PC-9 (cell line): ENCODE data around the gene KCNS1. TPM values are rescaled to one million over a fixed set of nuclear protein-coding genes. Genes with fewer than 3 reads are reported as not detected.

Experiments used
- BruUV-seq: library from RNA; stranded (reverse); fragments of 400-500 nt; replicated peaks from 2 replicates; lab custom pipeline; 2021; lab: Mats Ljungman, UMichigan
- CTCF ChIA-PET: fragments of 300-600 bp; sonication (Branson Sonifier 250); formaldehyde crosslinking; loops from one replicate; lab custom pipeline; 2022; ENCODE audit warnings: antibody characterized with exemption; lab: Charles Lee
- POLR2A ChIA-PET: fragments of 300-600 bp; sonication (Branson Sonifier 250); formaldehyde crosslinking; loops from one replicate; lab custom pipeline; 2022; ENCODE audit warnings: antibody characterized with exemption; ENCODE audit not compliant: unreplicated experiment; lab: Charles Lee
- DNase-seq, 2 experiments: peaks; one replicate each; pipeline versions ENCODE4 v3.0.0 to v3.0.0-alpha.2; 2015 to 2022; ENCODE audit warnings: mixed read lengths in 1 of 2
- H2AFZ ChIP-seq: fragments of 200-600 bp; sonication (generic); 2 replicates; pipeline ENCODE4 v1.8.1; 2017; ENCODE audit warnings: antibody characterized with exemption
- H3F3A ChIP-seq: fragments of 200-600 bp; sonication (generic); 2 replicates; pipeline ENCODE4 v1.8.1; 2017; ENCODE audit warnings: antibody characterized with exemption, mild to moderate bottlenecking, low read depth; ENCODE audit not compliant: insufficient read depth
- H3K27ac ChIP-seq: fragments of 200-600 bp; sonication (generic); 2 replicates; pipeline ENCODE4 v1.6.1; 2016; ENCODE audit warnings: mixed run types
- H3K27me3 ChIP-seq: fragments of 200-600 bp; sonication (generic); 2 replicates; pipeline ENCODE4 v1.6.1; 2016; ENCODE audit warnings: low read depth, mixed run types; ENCODE audit not compliant: insufficient read depth
- H3K36me3 ChIP-seq: fragments of 200-600 bp; sonication (generic); 2 replicates; pipeline ENCODE4 v1.6.1; 2016; ENCODE audit warnings: low read depth, mixed run types
- H3K4me1 ChIP-seq: fragments of 200-600 bp; sonication (generic); replicated peaks from 2 replicates; pipeline ENCODE4 v1.6.1; 2016; ENCODE audit warnings: mixed run types; ENCODE audit not compliant: insufficient read depth
- H3K4me2 ChIP-seq: fragments of 200-600 bp; sonication (generic); 2 replicates; pipeline ENCODE4 v1.6.1; 2017; ENCODE audit warnings: mixed run types
- H3K4me3 ChIP-seq: fragments of 200-600 bp; sonication (generic); 2 replicates; pipeline ENCODE4 v1.6.1; 2016; ENCODE audit warnings: mixed run types
- H3K79me2 ChIP-seq: fragments of 200-600 bp; sonication (generic); 2 replicates; pipeline ENCODE4 v1.6.1; 2017; ENCODE audit warnings: low read depth, mixed run types
- H3K9me2 ChIP-seq: fragments of 200-600 bp; sonication (generic); 2 replicates; pipeline ENCODE4 v1.8.1; 2017; ENCODE audit warnings: mild to moderate bottlenecking; ENCODE audit not compliant: insufficient read depth
- H3K9me3 ChIP-seq: fragments of 200-600 bp; sonication (generic); 2 replicates; pipeline ENCODE4 v1.8.1; 2016; ENCODE audit warnings: low read depth; ENCODE audit not compliant: insufficient read depth
- H4K20me1 ChIP-seq: fragments of 200-600 bp; sonication (generic); 2 replicates; pipeline ENCODE4 v1.8.1; 2017; ENCODE audit not compliant: insufficient read depth
- EZH2 ChIP-seq: fragments of 200-600 bp; sonication (generic); IDR thresholded peaks from 2 replicates; pipeline ENCODE4 v1.8.0; 2017; ENCODE audit warnings: antibody characterized with exemption, low read depth
- intact Hi-C: fragments of 100-400 bp; cut with micrococcal nuclease; formaldehyde crosslinking; loops from one replicate; pipeline ENCODE4 v1.10.0; 2022; ENCODE audit not compliant: unreplicated experiment
- total RNA-seq: library from RNA; stranded (reverse); gene quantifications from 2 replicates; pipeline ENCODE4 v1.2.3, GENCODE V29; 2021
- TF ChIP-seq, protein P1 (sequence below): fragments of 200-600 bp; sonication (generic); conservative IDR thresholded peaks from 2 replicates; pipeline ENCODE4 v1.6.1; 2017; ENCODE audit warnings: mixed run types, antibody characterized with exemption, mild to moderate bottlenecking, moderate library complexity

Gene KCNS1
- total RNA-seq, 1 experiment from 2014 or later = 0.15 TPM

GRCh38 chr20:45059022-45059728, 41.8 kb downstream of the KCNS1 start:
- H3K27ac ChIP-seq = 0 out of 2 replicates have a peak overlapping the region, but pooled peaks have one; percentile 7

DNA sequence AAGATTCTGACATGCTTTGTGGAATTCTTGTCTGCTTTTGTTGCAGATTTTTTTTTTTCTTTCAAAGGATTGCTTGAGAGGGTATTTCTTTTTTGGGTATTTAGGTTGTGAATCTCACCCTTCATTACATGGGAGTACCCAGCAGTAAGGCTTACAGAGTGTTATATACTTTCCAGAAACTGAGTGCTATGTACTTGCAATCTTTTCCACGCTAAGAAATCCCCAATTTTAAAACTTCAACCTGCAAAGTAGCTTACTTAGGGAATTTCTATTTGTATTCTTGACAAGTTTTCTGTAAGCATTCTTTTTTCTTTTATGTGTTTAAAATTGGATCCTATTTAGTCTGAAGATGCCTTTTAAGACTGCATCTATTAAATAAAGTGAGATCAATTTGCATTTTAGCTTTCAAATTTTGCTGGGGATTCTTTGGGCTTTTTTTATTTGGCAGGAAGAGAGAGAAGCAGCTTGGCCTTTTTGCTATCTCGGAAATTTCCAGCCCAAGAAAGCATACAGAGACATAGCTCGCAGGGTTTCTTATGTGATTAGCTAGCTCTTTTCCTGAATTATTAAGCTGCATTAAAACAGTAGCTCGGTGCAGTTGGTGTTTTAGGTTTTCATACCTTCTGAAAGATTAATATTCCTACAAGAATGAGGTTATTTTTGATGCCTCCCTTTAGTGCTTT, 42.6 kb downstream of the KCNS1 start:
- Histone ChIP-seq H3K36me3 (peaks cover 13% of the 10 kb centered on the region; the same call in 1 of the 2 replicates), H3F3A (peaks cover 24% of the 10 kb centered on the region), H3K27ac (no peak overlapping the region), H3K4me2 (no peak overlapping the region), H3K4me3 (no peak overlapping the region), H3K9me2 (no peaks in the 10 kb centered on the region), H3K79me2 (peaks cover 7% of the 10 kb centered on the region; the same call in 1 of the 2 replicates), H2AFZ (no peak overlapping the region), H4K20me1 (no peaks in the 10 kb centered on the region), H3K4me1 (peaks cover 17% of the 10 kb centered on the region), H3K9me3 (0 out of 2 replicates have a peak, but pooled peaks cover 11% of the 10 kb centered on the region), H3K27me3 (no peaks in the 10 kb centered on the region)
- DNase-seq = no peak
- no TSS peak for BruUV-seq
- intact Hi-C loops = no loop called here
- POLR2A ChIA-PET = interaction anchor here (0.7 kb wide), 1 partner anchor 171 kb away, joined by 6 read pairs; no protein-coding TSS in a partner anchor
- TF ChIP-seq, protein P1, sequence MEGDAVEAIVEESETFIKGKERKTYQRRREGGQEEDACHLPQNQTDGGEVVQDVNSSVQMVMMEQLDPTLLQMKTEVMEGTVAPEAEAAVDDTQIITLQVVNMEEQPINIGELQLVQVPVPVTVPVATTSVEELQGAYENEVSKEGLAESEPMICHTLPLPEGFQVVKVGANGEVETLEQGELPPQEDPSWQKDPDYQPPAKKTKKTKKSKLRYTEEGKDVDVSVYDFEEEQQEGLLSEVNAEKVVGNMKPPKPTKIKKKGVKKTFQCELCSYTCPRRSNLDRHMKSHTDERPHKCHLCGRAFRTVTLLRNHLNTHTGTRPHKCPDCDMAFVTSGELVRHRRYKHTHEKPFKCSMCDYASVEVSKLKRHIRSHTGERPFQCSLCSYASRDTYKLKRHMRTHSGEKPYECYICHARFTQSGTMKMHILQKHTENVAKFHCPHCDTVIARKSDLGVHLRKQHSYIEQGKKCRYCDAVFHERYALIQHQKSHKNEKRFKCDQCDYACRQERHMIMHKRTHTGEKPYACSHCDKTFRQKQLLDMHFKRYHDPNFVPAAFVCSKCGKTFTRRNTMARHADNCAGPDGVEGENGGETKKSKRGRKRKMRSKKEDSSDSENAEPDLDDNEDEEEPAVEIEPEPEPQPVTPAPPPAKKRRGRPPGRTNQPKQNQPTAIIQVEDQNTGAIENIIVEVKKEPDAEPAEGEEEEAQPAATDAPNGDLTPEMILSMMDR = no peak
- no peak for TF ChIP-seq EZH2
- CTCF ChIA-PET = no interaction called here

More at GRCh38 chr20:45059022-45059728, 41.8 kb downstream of the KCNS1 start:
- no peak for DNase-seq
- H3K79me2 ChIP-seq = peaks cover 11% of the 10 kb centered on the region
- H3K9me2 ChIP-seq = no peaks in the 10 kb centered on the region
- TF ChIP-seq EZH2 = no peak
- TF ChIP-seq, protein P1 = no peak
- BruUV-seq = no TSS peak
- no peak overlapping the region for H3K4me2 ChIP-seq
- H3K27me3 ChIP-seq = no peaks in the 10 kb centered on the region
- CTCF ChIA-PET = no interaction called here
- intact Hi-C loops = no loop called here
- POLR2A ChIA-PET = no interaction called here
- H3K4me1 ChIP-seq = peaks cover 17% of the 10 kb centered on the region
- peaks cover 9% of the 10 kb centered on the region; the same call in 1 of the 2 replicates for H3K36me3 ChIP-seq
- H3K4me3 ChIP-seq = no peak overlapping the region
- H4K20me1 ChIP-seq = no peaks in the 10 kb centered on the region
- H2AFZ ChIP-seq = no peak overlapping the region
- peaks cover 24% of the 10 kb centered on the region for H3F3A ChIP-seq
- 0 out of 2 replicates have a peak, but pooled peaks cover 11% of the 10 kb centered on the region for H3K9me3 ChIP-seq

DNA sequence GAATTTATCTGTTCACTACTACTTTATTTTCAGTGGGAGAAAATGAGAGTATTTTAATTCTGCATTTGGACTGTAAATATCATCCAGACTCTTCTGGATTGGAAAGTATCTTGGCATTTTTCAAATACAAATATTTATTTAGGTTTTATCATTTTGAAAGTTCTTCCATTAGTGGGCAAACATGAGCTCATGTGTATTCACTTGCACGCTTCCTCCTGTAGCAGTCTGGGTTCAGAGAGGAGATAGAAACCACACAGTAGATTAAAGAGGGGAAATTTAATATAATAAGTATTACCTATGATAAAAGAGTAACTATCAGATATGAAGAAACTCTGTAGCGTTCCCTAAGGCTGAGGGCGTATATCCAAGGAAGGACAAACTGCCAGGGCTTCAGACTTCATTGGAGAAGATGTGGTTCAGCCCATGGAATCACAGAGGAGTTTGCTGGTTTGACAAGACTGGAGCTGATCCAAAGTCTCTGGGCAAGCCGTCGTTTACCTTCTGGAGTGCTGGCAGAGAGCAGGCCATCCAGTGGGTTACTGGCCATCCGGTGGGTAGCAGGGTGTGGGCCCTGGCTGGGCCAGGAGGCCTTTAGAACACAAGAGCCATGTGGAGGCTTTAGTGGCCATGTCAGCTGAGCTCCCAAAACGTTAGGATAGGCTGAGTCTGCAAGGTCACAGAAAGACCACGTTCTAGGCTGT, 44.3 kb downstream of the KCNS1 start:
- H3K36me3 ChIP-seq = peaks cover 13% of the 10 kb centered on the region; the same call in 1 of the 2 replicates
- no peaks in the 10 kb centered on the region for H3K79me2 ChIP-seq
- ChIA-PET POLR2A (no interaction called here), CTCF (interaction anchor here (1.1 kb wide), 1 partner anchor 237 kb away, joined by 3 read pairs; no protein-coding TSS in a partner anchor)
- H3K4me1 ChIP-seq = peaks cover 10% of the 10 kb centered on the region
- no peak overlapping the region for H3K4me3 ChIP-seq
- no TSS peak for BruUV-seq
- H4K20me1 ChIP-seq = no peaks in the 10 kb centered on the region
- intact Hi-C loops = no loop called here
- peaks cover 15% of the 10 kb centered on the region for H3F3A ChIP-seq
- no peak for DNase-seq
- TF ChIP-seq, protein P1 = no peak
- TF ChIP-seq EZH2 = no peak
- 0 out of 2 replicates have a peak, but pooled peaks cover 8% of the 10 kb centered on the region for H3K9me3 ChIP-seq
- no peak overlapping the region for H3K4me2 ChIP-seq
- H3K27me3 ChIP-seq = no peaks in the 10 kb centered on the region
- no peaks in the 10 kb centered on the region for H3K9me2 ChIP-seq
- H3K27ac ChIP-seq = no peak overlapping the region
- H2AFZ ChIP-seq = no peak overlapping the region
